ENCODE results near the gene ODAPH.

Gene ODAPH

GRCh38 chr4:75544870-75545269 is 11.0 kb upstream of the ODAPH start:
- DNase-seq (ENCODE audit: low spot score): no peak

- no peak for DNase-seq (ENCODE audit: low spot score)
These were observed 10.3 kb upstream of the ODAPH start for GRCh38 chr4:75545526-75545925.

- DNase-seq (ENCODE audit: low spot score): no peak
These were observed 8.0 kb upstream of the ODAPH start for GRCh38 chr4:75547647-75548387.

- DNase-seq (ENCODE audit: low spot score): no peak
These were observed 6.8 kb upstream of the ODAPH start for GRCh38 chr4:75549019-75549418.

- no peak for DNase-seq (ENCODE audit: low spot score)
These were observed 3.4 kb upstream of the ODAPH start for GRCh38 chr4:75552452-75552851.

- no peak for DNase-seq (ENCODE audit: low spot score)
These were observed 1.8 kb downstream of the ODAPH start for GRCh38 chr4:75557696-75558095.

- no peak for DNase-seq (ENCODE audit: low spot score)
These were observed 5.9 kb downstream of the ODAPH start for GRCh38 chr4:75561789-75562188.

GRCh38 chr4:75564023-75564422 is 8.2 kb downstream of the ODAPH start:
- no peak for DNase-seq (ENCODE audit: low spot score)

- DNase-seq (ENCODE audit: low spot score): no peak
These were observed 9.6 kb downstream of the ODAPH start for GRCh38 chr4:75565481-75565880.

- DNase-seq (ENCODE audit: low spot score): no peak
These were observed 11.0 kb downstream of the ODAPH start for GRCh38 chr4:75566911-75567310.

- no peak for DNase-seq (ENCODE audit: low spot score)
These were observed 11.9 kb downstream of the ODAPH start for GRCh38 chr4:75567725-75568124.

GRCh38 chr4:75584067-75584466 is 28.2 kb downstream of the ODAPH start:
- no peak for DNase-seq (ENCODE audit: low spot score)

- DNase-seq (ENCODE audit: low spot score): no peak
These were observed 37.5 kb downstream of the ODAPH start for GRCh38 chr4:75593393-75593792.

- DNase-seq (ENCODE audit: low spot score): no peak
These were observed 40.2 kb downstream of the ODAPH start for GRCh38 chr4:75596061-75596460.

GRCh38 chr4:75598390-75598789 is 42.5 kb downstream of the ODAPH start:
- DNase-seq (ENCODE audit: low spot score): peak; percentile 16

GRCh38 chr4:75599647-75600046 is 43.8 kb downstream of the ODAPH start:
- no peak for DNase-seq (ENCODE audit: low spot score)

- no peak for DNase-seq (ENCODE audit: low spot score)
These were observed 50.1 kb downstream of the ODAPH start for GRCh38 chr4:75605928-75606327.

GRCh38 chr4:75612306-75612705 is 56.4 kb downstream of the ODAPH start:
- DNase-seq (ENCODE audit: low spot score): no peak

All from hepatic stellate cell (primary cell).